HepG2 (cell line): Measurements from ENCODE around the gene OST4. TPM values are rescaled to one million over a fixed set of nuclear protein-coding genes. Genes with fewer than 3 reads are reported as not detected.
A peak's percentile ranks its signal among the peaks of the same experiment; 100 is the strongest.

ENCODE experiments used
- ELK4 ChIP-seq: sonication (generic); formaldehyde crosslinking; IDR thresholded peaks from 2 replicates; pipeline ENCODE4 v1.9.0; 2021; ENCODE audit warnings: missing genetic modification reagents, borderline replicate concordance
- KDM6A ChIP-seq: IDR thresholded peaks from 2 replicates; pipeline ENCODE4 v1.6.1; 2016; ENCODE audit warnings: low read depth
- NCOR1 ChIP-seq: fragments of 200-600 bp; sonication (generic); IDR thresholded peaks from 2 replicates; pipeline ENCODE4 v1.7.0; 2017; ENCODE audit warnings: antibody characterized with exemption, low read length, borderline replicate concordance
- PCBP2 ChIP-seq: fragments of 200-400 bp; formaldehyde crosslinking; optimal IDR thresholded peaks from 2 replicates; pipeline ENCODE3; 2018; ENCODE audit warnings: low read length, low read depth; ENCODE audit not compliant: poor library complexity, severe bottlenecking
- SIN3B ChIP-seq: fragments of 150-350 bp; IDR thresholded peaks from 2 replicates; pipeline ENCODE4 v1.6.1; 2014; ENCODE audit warnings: low read length
- SMAD3 ChIP-seq: sonication (generic); formaldehyde crosslinking; IDR thresholded peaks from 2 replicates; pipeline ENCODE4 v1.4.0; 2020; ENCODE audit warnings: missing genetic modification reagents
- ZBTB21 ChIP-seq: sonication (generic); formaldehyde crosslinking; IDR thresholded peaks from 2 replicates; pipeline ENCODE4 v1.4.0; 2020; ENCODE audit warnings: missing genetic modification reagents
- ZC3H4 ChIP-seq: sonication (generic); formaldehyde crosslinking; IDR thresholded peaks from 2 replicates; pipeline ENCODE4 v1.4.0; 2020; ENCODE audit warnings: missing genetic modification reagents, borderline replicate concordance
- ZNF275 ChIP-seq: sonication (generic); formaldehyde crosslinking; IDR thresholded peaks from 2 replicates; pipeline ENCODE4 v1.8.0; 2022; ENCODE audit warnings: missing genetic modification reagents, mild to moderate bottlenecking, inconsistent platforms, borderline replicate concordance
- ZNF407 ChIP-seq: sonication (generic); formaldehyde crosslinking; IDR thresholded peaks from one replicate; pipeline ENCODE4 v1.5.1; 2020; ENCODE audit warnings: mild to moderate bottlenecking, missing genetic modification reagents; ENCODE audit errors: not compliant biosample characterization
- ZNF557 ChIP-seq: sonication (generic); formaldehyde crosslinking; IDR thresholded peaks from 2 replicates; pipeline ENCODE4 v1.4.0; 2020; ENCODE audit warnings: missing genetic modification reagents
- polyA plus RNA-seq, 8 experiments: library from polyadenylated mRNA; depleted of rRNA in 3 of 8; stranded (reverse) in 7 of 8; unstranded in 1 of 8; fragments of >200 nt; fragmentation: Illumina TruSeq in 4 of 8; extraction: Trizol in 4 of 8; gene quantifications; 2 replicates each; pipeline versions ENCODE4 v1.2.1 to v1.2.3, GENCODE V29; 2011 to 2016; ENCODE audit warnings: low read depth in 4 of 8, missing spikeins in 1 of 8, mixed read lengths in 1 of 8; ENCODE audit not compliant: insufficient read depth in 1 of 8
- total RNA-seq, 5 experiments: library from RNA; depleted of rRNA; stranded (reverse); fragments of >200 nt; fragmentation: Illumina TruSeq; extraction: Trizol; gene quantifications; 2 replicates each; pipeline ENCODE4 v1.2.3, GENCODE V29; 2016; ENCODE audit warnings: low read depth in 1 of 5
- TF ChIP-seq, protein P1 (sequence below): sonication (generic); formaldehyde crosslinking; IDR thresholded peaks from 2 replicates; pipeline ENCODE4 v1.4.0; 2020; ENCODE audit warnings: missing genetic modification reagents

OST4 gene
- total and polyA plus RNA-seq, 2 of the 13 experiments (the other 11 are each of a cell fraction or from before 2014, with no cell fraction given), result 498 to 584 TPM

GRCh38 chr2:27095745-27096651, 24.5 kb upstream of the OST4 start (continued):
- TF ChIP-seq SMAD3 (CRISPR knock-in tag), result peak; percentile 75
- peak; percentile 82; the same call in 1 of the 2 replicates for TF ChIP-seq ZNF275
- 0 out of 2 replicates have a peak, but pooled peaks have one; percentile 9 for TF ChIP-seq SIN3B
- peak; percentile 84; the same call in 1 of the 2 replicates for TF ChIP-seq NCOR1
- TF ChIP-seq ZBTB21 (CRISPR knock-in tag), result 0 out of 2 replicates have a peak, but pooled peaks have one; percentile 33
- TF ChIP-seq ELK4, result no peak
- TF ChIP-seq, protein P1, sequence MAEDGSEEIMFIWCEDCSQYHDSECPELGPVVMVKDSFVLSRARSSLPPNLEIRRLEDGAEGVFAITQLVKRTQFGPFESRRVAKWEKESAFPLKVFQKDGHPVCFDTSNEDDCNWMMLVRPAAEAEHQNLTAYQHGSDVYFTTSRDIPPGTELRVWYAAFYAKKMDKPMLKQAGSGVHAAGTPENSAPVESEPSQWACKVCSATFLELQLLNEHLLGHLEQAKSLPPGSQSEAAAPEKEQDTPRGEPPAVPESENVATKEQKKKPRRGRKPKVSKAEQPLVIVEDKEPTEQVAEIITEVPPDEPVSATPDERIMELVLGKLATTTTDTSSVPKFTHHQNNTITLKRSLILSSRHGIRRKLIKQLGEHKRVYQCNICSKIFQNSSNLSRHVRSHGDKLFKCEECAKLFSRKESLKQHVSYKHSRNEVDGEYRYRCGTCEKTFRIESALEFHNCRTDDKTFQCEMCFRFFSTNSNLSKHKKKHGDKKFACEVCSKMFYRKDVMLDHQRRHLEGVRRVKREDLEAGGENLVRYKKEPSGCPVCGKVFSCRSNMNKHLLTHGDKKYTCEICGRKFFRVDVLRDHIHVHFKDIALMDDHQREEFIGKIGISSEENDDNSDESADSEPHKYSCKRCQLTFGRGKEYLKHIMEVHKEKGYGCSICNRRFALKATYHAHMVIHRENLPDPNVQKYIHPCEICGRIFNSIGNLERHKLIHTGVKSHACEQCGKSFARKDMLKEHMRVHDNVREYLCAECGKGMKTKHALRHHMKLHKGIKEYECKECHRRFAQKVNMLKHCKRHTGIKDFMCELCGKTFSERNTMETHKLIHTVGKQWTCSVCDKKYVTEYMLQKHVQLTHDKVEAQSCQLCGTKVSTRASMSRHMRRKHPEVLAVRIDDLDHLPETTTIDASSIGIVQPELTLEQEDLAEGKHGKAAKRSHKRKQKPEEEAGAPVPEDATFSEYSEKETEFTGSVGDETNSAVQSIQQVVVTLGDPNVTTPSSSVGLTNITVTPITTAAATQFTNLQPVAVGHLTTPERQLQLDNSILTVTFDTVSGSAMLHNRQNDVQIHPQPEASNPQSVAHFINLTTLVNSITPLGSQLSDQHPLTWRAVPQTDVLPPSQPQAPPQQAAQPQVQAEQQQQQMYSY (CRISPR knock-in tag), result no peak
- TF ChIP-seq PCBP2, result no peak
- TF ChIP-seq KDM6A (CRISPR knock-in tag), result peak; percentile 73; the same call in 1 of the 2 replicates
- peak; percentile 73 for TF ChIP-seq ZC3H4 (CRISPR knock-in tag)
- peak; percentile 78 for TF ChIP-seq ZNF557 (CRISPR knock-in tag)
- no peak for TF ChIP-seq ZNF407 (CRISPR knock-in tag)
